Astrocyte of the hippocampus (primary cell): ENCODE data around the gene NPB.
A peak's percentile ranks its signal among the peaks of the same experiment; 100 is the strongest.

Experiments
- DNase-seq: peaks from one replicate; pipeline ENCODE4 v3.0.0; 2011; ENCODE audit warnings: low read depth, low spot score

NPB gene

GRCh38 chr17:81925860-81926450 lies 23.9 kb downstream of the NPB start:
- DNase-seq, result no peak

GRCh38 chr17:81926451-81927151 lies 24.6 kb downstream of the NPB start:
- DNase-seq, result peak; percentile 88

- DNase-seq, result no peak
These were observed 25.2 kb downstream of the NPB start for GRCh38 chr17:81927152-81927652.

GRCh38 chr17:81927653-81928543 lies 25.9 kb downstream of the NPB start, which contains the start of gene MAFG:
Gene MAFG (minus strand): TSS chr17:81927735. CDS start chr17:81923185, 4,550 bp downstream.
- peak; percentile 99 for DNase-seq

- DNase-seq, result peak; percentile 55
These were observed 26.7 kb downstream of the NPB start for GRCh38 chr17:81928544-81929252.

- no peak for DNase-seq
These were observed 27.5 kb downstream of the NPB start for GRCh38 chr17:81929253-81930141.

- DNase-seq, result peak; percentile 32
These were observed 28.4 kb downstream of the NPB start for GRCh38 chr17:81930142-81931125.

GRCh38 chr17:81931189-81931556 lies 29.1 kb downstream of the NPB start:
- no peak for DNase-seq

- DNase-seq, result no peak
These were observed 29.7 kb downstream of the NPB start for GRCh38 chr17:81931557-81932332.

- no peak for DNase-seq
These were observed 30.4 kb downstream of the NPB start for GRCh38 chr17:81932333-81932983.

- no peak for DNase-seq
These were observed 31.2 kb downstream of the NPB start for GRCh38 chr17:81933178-81933699.

- no peak for DNase-seq
These were observed 32.2 kb downstream of the NPB start for GRCh38 chr17:81934098-81934757.

- DNase-seq, result no peak
These were observed 33.0 kb downstream of the NPB start for GRCh38 chr17:81934850-81935708.

GRCh38 chr17:81935709-81936084 lies 33.7 kb downstream of the NPB start:
- DNase-seq, result no peak

GRCh38 chr17:81939218-81939617 lies 37.2 kb downstream of the NPB start:
- no peak for DNase-seq

- no peak for DNase-seq
These were observed 37.9 kb downstream of the NPB start for GRCh38 chr17:81939881-81940385.
